RPMI8226 (cell line): Measurements from ENCODE around the gene LAPTM5.
A peak's percentile ranks its signal among the peaks of the same experiment; 100 is the strongest.

Source experiments
- DNase-seq: peaks from one replicate; pipeline ENCODE4 v3.0.0-alpha.2; 2015

LAPTM5 gene

DNA sequence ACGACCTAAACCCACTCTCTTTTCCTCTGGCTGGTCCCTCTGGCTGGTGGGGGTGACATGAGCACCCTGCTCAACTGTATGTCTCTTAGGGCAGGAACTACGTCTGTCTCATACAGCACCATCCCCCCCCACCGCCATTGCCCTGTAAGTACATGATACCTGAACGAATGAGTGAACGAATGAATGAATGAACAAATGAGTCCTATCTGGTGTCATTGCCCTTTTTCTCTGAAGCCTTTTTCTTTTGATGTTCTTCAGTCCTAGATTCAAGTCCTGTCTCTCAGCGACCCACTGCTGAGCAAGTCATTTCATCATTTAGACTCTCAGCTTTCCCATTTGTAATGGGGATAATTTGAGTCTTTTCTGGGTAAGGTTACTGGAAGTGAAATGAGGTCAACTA lies 45.0 kb downstream of the LAPTM5 start:
- DNase-seq = no peak

- no peak for DNase-seq
Measured at GRCh38 chr1:30710407-30710806, 47.2 kb downstream of the LAPTM5 start.

DNA sequence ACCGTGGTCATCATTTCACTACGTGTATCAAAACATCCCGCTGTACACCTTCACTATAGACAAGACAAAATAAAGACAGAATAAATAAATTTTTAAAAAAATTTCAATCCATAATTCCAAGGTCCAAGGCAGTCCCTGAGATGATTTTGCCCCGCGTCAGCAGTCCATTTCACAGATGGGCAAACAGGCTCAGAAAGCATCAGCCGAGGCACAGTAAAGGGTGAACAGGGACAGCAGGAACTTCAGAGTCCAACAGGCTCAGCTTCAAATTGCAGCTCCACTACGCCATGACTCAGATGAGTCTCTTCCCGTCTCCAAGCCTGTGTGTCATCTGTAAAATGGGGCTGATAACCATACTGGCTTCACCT lies 49.2 kb downstream of the LAPTM5 start:
- no peak for DNase-seq

DNA sequence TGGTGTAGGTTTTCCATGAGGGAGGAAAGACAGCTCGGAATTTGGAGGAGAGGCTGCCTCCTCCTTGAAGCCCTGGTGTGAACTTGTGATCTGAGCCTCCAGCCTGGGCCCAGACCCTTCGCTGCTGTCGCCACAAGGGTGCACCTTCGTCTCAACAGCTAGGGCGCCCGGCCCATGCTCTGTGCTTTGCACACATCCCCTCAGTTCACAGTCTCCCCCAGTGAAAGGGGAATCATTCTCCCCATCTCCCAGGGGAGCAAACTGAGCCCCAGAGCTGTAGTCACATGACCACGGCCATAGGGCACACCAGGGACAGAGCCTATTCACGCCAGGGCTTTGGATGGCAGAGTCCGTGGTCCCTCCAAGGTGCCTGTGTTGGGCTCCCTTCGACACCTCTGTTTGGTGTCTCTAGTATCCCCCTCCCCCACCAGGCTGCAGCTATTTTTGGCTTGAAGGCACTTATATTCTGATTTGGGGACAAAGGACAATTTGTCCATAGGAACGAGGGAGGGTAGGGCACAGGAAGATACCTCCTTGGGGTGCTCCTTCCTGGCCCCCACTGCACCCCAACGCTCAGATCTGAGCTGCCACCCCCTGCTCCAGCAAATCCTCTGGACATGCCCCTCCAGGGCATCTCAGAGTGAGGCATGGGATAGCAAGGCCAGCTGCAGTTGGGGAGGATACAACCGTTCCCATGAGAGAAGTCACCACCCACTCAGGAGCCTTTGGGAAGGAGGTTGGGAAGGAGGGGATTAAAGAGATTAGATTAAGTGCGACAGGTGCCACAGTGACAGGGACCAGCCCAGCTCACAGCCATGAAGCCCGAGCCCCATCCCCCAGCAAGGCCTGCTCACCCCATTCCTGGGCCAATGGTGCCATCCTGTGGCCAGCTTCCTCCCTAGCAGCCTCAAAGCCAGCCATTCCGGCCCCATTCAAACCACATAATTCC lies 49.9 kb downstream of the LAPTM5 start:
- DNase-seq = peak; percentile 77

DNA sequence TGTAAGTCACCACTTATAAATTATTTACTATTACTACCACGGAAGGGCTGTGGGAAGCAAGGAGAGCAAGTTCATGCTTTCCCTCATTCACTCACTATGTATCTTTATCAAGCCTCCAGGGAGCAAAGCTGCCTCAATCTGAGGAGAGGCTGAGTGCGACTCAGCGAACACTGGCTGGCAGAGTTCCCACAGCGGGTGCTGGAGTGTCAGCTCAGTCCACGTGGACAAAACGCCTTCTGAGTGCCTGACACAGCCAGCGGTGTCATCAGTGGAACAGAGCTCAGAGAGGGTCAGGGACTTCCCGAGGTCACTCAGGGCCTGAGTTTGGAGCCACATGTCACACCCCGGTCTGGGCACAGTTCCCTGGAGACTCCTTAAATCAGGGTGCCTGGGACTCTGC lies 51.0 kb downstream of the LAPTM5 start:
- peak; percentile 68 for DNase-seq

DNA sequence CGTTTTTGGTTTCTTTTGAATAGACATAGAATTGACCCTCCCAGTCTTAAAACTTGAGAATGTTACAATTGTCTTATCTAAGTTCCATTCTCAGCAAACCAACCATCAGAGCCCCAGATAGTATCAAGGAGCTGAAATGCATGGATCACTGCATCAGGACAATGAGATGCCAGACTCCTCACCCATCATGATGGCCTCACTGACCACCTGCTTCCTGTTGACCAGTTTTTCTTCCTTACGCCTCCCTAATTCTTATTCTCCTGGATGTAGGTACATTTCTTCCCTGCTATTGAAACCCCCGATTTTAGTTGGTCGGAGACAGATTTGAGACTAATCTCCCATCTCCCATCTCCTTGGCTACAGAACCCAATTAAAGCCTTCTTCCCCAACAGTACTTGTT lies 51.9 kb downstream of the LAPTM5 start:
- no peak for DNase-seq

- DNase-seq = no peak
Measured at GRCh38 chr1:30704765-30705509, 52.6 kb downstream of the LAPTM5 start.

GRCh38 chr1:30704271-30704670 lies 53.3 kb downstream of the LAPTM5 start:
- no peak for DNase-seq

DNA sequence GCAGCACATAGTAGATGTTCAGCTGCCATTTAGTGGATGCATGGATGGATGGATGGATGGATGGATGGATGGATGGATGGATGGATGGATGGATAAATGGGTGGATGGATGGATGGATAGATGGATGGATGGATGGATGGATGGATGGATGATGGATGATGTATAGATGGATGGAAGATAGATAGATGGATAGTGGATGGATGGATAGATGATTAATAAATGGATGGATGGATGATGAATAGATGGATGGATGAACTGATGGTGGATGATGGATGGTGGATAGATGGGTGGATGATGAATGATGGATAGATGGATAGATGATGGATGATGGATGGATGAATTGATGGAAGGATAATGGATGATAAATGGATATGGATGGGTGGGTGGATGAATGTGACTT lies 54.8 kb downstream of the LAPTM5 start:
- DNase-seq = no peak

- DNase-seq = no peak
Measured at GRCh38 chr1:30701258-30701633, 56.3 kb downstream of the LAPTM5 start.

- no peak for DNase-seq
Measured at GRCh38 chr1:30700528-30701257, 56.9 kb downstream of the LAPTM5 start.

GRCh38 chr1:30699762-30700161 lies 57.8 kb downstream of the LAPTM5 start:
- no peak for DNase-seq

DNA sequence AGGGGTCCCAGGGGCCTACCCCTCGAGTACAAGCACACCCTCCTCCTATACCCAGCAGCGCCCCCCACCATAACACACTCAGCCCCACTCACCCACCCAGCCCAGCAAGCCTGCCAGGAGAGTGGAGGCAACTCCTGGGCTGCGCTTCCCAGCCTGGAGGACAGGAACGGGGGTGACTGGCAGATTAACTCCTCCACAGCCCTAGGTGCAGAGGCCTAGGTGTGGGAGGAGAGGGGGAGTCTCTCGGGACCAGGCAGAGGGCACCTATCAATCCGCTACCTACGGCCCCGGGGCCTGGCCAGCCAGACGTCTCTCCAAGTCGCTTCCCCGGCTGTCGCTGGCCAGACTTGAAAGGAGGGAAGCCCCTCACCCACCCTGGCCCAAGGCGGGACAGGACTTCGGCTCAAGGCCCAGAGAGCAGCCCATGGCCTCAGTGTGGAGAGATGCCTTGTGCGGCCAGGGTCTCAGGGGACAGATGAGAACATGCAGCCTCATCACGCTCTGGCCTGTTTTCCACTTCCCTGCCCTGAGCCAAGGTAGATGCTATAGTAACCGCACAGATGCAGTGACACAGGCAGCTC lies 59.1 kb downstream of the LAPTM5 start:
- DNase-seq = no peak

GRCh38 chr1:30697571-30698376 lies 59.8 kb downstream of the LAPTM5 start:
- no peak for DNase-seq

GRCh38 chr1:30696831-30697230 lies 60.7 kb downstream of the LAPTM5 start:
- no peak for DNase-seq

DNA sequence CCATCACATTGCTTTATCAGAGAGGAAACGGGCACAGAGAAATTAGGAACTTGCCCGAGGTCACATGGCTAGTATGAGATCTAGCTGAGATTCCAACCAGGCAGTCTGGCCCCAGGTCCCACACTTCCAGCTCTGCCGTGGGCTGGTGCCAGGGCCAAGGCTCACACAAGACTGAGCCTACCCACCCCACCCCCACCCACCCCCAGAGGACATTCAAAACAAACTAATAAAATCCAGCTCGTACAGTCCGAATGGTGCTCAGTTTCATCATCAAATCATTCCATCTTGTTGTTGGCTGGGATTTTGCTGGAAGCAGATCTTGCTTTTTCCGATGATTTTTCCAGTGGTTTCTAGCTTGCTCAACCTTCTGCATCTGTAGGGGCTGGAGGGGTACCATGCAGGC lies 62.1 kb downstream of the LAPTM5 start:
- DNase-seq = no peak

DNA sequence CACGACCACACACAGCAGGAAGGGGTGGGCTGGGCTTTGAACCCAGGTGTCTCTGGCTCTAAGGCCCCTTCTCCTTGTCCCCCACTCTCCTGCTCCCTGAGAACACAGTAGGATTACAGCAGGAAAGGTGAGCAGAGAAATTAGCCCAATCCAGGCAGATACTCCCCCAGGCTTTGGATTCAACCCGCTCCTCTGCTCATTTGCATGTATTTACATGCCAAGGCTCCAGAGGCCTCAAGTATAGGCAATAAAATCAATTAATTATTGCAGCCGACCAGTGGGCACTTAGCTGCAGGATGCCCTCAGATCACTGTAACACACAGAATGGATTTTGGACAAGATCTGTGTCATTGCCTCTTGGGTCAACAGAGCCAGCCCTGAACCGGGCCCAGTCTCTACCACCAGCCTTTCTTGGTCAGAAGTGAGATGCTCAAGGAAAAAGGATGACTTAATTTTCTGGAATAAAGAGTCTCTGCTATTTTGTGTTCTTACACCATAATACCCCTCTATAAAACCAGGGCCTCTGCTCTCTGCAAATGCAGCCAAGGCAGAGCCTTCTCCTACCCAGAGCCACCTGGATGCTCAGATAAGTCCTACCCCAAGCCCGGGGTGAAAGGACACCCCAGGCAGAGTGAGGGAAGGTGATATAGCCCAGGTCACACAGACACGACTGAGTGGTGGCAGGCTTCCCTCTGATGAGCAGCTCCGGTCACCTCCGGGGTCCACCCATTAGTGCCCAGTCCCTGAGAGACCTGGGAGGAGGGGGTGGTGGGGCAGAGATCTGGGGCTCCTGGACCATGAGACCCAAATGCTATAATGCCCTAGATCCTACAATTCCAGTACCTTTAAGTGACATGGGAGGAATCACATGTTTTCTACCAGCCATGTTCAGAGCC lies 63.0 kb downstream of the LAPTM5 start:
- DNase-seq = no peak

GRCh38 chr1:30693822-30694221 lies 63.8 kb downstream of the LAPTM5 start:
- DNase-seq = no peak

- DNase-seq = no peak
Measured at GRCh38 chr1:30693366-30693765, 64.2 kb downstream of the LAPTM5 start.

DNA sequence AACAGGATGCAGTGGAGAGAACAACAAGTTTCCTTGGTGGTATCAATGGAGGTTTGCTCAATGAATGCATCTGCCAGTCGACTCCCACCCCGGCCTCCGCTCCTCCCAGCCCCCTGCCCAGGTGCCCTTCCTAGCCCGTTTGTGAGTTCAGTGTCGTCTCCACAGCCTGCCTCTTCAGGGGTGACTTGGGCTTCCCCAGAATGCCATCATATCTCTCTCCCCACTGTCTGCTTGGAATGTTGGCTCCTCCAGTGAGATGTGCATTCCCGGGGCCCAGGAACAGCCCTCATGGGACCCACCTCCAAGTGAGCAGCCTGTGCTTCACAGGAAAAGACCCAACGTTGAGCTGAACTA lies 64.6 kb downstream of the LAPTM5 start:
- DNase-seq = no peak

DNA sequence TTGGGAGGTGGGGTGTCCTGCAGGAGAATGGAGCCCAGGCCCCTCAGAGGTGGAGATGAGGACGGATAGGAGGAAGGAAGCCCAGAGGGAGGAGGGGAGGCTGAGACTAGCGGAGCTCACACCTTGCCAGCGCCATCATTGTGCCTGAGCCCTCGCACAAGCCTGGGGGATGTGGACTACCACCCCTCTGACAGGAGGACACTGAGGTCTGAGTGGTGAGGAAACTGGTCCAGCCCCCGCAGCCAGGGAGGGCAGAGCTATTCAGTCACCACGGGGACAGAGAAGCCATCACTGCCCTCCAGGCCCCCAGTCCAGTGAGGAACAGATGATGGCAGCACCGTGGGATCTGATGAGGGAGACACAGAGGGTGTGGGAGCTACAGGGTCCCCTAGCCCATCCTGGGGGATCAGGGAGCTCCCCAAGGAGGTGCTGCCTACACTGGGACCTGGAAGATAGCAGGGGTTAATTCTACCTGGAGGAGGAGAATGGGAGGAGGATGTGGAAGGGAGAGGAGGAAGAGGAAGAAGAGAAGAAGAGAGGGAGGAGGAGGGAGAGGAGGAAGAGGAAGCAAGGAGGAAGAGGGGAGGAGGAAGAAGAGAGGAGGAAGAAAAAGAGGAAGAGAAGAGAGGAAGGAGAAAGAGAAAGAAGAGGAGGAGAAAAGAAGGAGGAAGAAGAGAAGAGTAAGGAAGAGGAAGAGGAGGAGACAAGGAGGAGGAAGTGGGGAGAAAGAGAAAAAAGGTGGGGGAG lies 65.2 kb downstream of the LAPTM5 start:
- DNase-seq = no peak
